ENCODE results near the gene CCNDBP1.
"Not testable (repeated sequence)": the region's sequence is repeated elsewhere in the genome, so short reads cannot be mapped to it uniquely, and the experiment has no call there.

CCNDBP1 gene

GRCh38 chr15:43218908-43219706, 33.9 kb downstream of the CCNDBP1 start:
- no peak for DNase-seq

- no peak for DNase-seq
These were observed 35.0 kb downstream of the CCNDBP1 start for GRCh38 chr15:43219929-43220928.

GRCh38 chr15:43220991-43221403, 35.8 kb downstream of the CCNDBP1 start, which contains the start of gene EPB42:
TSS of gene EPB42 (minus strand) at chr15:43221018. CDS start at chr15:43220825, 193 bp downstream.
- DNase-seq, result no peak

GRCh38 chr15:43221422-43221821, 36.2 kb downstream of the CCNDBP1 start:
- no peak for DNase-seq

GRCh38 chr15:43225201-43225949, 40.2 kb downstream of the CCNDBP1 start:
- peak; percentile 14 for DNase-seq

GRCh38 chr15:43225950-43226255, 40.7 kb downstream of the CCNDBP1 start:
- not testable (repeated sequence) for DNase-seq

GRCh38 chr15:43226436-43227305, 41.5 kb downstream of the CCNDBP1 start:
- DNase-seq, result no peak

- DNase-seq, result no peak
These were observed 44.8 kb downstream of the CCNDBP1 start for GRCh38 chr15:43229977-43230376.

GRCh38 chr15:43230640-43231115, 45.5 kb downstream of the CCNDBP1 start:
- no peak for DNase-seq

- DNase-seq, result no peak
These were observed 47.2 kb downstream of the CCNDBP1 start for GRCh38 chr15:43232289-43232874.

- DNase-seq, result no peak
These were observed 50.3 kb downstream of the CCNDBP1 start for GRCh38 chr15:43235536-43235935.

- DNase-seq, result no peak
These were observed 52.8 kb downstream of the CCNDBP1 start for GRCh38 chr15:43237842-43238470.

- no peak for DNase-seq
These were observed 53.5 kb downstream of the CCNDBP1 start for GRCh38 chr15:43238671-43239131.

GRCh38 chr15:43239732-43240491, 54.7 kb downstream of the CCNDBP1 start:
- DNase-seq, result no peak

GRCh38 chr15:43241100-43241499, 55.9 kb downstream of the CCNDBP1 start:
- no peak for DNase-seq

- DNase-seq, result no peak
These were observed 57.4 kb downstream of the CCNDBP1 start for GRCh38 chr15:43242616-43243015.

GRCh38 chr15:43243020-43243645, 57.9 kb downstream of the CCNDBP1 start:
- DNase-seq, result no peak

GRCh38 chr15:43244092-43244491, 58.9 kb downstream of the CCNDBP1 start:
- no peak for DNase-seq

GRCh38 chr15:43246261-43246774, 61.1 kb downstream of the CCNDBP1 start:
- DNase-seq, result no peak

Data from NCI-H1694 treated with DMSO at 0.1 percent for 48 hours (cell line).